Stimulated activated CD8-positive, alpha-beta memory T cell treated with anti-CD3 and anti-CD28 coated beads, Interleukin-7, amount 100 ng/mL, for 48 hours (primary cell): ENCODE data around the gene DROSHA.
"Not testable (repeated sequence)": the region's sequence is repeated elsewhere in the genome, so short reads cannot be mapped to it uniquely, and the experiment has no call there.

Experiments used
- DNase-seq, 2 donors: peaks; one replicate each; pipeline ENCODE4 v3.0.0-alpha.2; 2020; ENCODE audit warnings: low read depth in 1 of 2; ENCODE audit errors: extremely low read depth in 1 of 2

Gene DROSHA

GRCh38 chr5:31385774-31386537 lies 145.9 kb downstream of the DROSHA start:
- DNase-seq = no peak

DNA sequence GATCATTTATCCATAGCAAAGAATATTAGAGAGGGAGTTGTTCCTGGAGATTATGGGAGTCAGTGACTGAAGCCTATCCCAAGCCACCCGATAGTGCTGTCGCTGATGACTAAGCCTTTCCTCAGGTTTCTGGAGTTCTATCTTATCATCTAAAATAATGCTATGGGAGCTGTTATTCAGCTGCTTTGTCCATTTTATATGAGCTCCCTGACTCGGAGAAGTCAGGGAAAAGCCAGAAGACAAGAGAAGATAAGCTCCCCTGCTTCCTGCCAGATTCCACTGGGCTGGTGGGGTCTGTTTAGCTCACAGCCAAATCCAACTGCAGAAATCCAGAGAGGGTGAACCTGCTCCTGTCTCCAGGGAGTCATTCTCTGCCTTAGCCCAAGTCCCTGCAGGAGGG lies 148.2 kb downstream of the DROSHA start:
- no peak for DNase-seq

DNA sequence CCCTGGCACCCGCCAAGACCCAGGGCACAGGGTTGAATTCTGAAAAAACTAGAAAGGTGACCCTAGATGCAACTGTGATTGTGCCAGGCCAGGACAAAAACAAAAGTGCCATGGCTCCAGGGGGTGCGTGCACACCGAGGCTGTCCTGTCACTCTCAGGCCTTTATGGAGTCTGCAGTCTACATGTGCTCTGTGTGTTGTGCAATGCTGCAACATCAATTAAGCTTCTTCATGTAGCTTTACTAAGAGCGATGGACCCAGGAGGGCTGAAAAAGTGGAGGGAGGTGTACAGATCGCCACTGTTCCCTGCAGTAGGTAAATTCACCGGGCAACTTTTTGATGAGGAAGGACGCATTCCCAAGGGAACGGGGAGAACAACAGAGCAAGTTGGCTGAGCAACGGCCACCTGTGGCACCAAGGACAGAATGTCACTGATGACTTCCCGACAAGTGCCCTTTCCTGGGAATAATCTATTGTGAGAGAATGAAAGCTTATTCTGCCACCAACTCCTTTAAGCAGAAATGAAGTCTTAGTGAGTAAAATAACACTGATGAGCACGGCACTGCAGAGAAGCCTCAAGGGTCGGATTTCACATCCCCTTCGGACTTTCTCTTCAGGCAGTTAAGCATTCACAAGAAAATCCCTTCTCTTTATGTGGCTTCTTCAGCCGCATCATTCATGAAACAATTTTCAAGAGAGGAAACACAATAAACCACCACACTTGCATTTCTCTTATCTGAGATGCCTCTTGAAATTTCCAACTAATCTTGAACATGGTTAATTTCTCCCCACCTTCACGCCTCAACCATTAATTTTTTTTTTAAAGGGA lies 149.6 kb downstream of the DROSHA start:
- DNase-seq = no peak

GRCh38 chr5:31381299-31381698 lies 150.6 kb downstream of the DROSHA start:
- DNase-seq = no peak

- DNase-seq = no peak
Measured at GRCh38 chr5:31380049-31380448, 151.8 kb downstream of the DROSHA start.

DNA sequence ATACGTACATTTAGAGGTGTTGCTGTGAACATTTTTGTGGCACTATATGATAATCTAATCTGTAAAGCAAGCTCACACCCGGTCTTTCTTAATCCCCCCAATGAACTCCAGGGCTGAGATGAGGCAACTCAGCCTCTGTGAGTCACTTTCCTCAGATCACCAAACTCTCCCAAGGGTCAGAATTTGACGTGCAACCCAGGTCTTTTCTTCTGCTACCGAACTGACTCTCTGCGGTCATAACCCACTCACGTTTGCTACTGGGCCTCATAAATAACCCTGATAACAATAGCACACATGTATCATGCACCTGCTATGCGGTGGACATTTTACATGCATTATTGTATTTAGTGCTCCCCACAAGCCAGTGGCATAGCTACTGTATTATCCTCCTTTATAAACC lies 153.1 kb downstream of the DROSHA start:
- no peak for DNase-seq

GRCh38 chr5:31378136-31378535 lies 153.8 kb downstream of the DROSHA start:
- no peak for DNase-seq

DNA sequence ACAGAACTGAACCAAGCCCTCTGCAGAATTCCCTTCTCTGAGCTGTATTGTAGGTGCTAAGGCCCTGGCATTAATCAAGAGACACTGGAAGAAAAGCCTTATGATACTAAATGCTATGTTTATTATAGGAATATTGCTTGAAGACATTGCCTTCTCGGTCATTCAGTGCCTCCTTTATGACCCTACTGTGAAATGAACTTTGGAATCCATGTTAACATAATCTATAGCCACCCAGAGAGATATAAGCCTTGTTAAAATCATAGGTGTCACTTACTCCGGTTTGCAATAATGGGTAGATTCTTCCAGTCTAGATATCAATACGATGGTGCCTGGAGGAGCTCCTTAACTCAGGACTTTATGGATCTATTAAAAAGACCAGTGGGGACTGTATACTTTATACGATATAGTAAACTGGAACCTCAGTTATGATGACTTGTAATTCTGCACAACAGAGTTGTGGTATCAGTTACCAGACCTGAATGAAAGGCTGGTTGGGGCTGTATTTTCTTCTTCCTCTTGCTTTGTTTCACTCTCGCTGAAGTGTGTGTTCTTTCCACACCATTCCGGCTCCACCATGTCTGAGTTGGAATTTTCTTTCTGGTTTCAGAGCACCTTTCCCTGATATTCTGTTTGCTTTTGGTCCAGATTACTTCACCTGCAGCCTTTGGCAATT lies 154.5 kb downstream of the DROSHA start:
- no peak for DNase-seq

- no peak for DNase-seq
Measured at GRCh38 chr5:31375999-31376720, 155.7 kb downstream of the DROSHA start.

GRCh38 chr5:31372124-31372523 lies 159.8 kb downstream of the DROSHA start:
- no peak for DNase-seq

DNA sequence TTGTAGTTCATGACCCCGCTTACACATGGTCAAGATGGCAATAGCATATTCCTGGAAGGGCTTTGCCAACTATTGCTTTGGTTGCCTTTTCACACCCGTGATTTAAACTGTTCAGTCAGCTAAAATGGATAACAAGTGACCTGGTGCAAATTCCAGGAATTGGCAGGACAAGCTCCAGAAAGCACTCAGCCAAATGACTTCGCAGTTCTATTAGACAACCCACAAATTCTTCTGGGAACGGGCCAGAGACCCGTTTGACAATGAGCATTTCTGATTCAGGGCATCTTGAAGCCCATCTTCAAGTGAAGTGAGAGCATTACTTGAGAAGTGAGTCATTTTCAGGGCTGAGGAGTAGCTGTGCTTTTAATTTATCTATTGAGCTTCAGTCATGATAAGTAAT lies 165.0 kb downstream of the DROSHA start:
- no peak for DNase-seq

- DNase-seq = no peak
Measured at GRCh38 chr5:31365776-31366175, 166.1 kb downstream of the DROSHA start.

DNA sequence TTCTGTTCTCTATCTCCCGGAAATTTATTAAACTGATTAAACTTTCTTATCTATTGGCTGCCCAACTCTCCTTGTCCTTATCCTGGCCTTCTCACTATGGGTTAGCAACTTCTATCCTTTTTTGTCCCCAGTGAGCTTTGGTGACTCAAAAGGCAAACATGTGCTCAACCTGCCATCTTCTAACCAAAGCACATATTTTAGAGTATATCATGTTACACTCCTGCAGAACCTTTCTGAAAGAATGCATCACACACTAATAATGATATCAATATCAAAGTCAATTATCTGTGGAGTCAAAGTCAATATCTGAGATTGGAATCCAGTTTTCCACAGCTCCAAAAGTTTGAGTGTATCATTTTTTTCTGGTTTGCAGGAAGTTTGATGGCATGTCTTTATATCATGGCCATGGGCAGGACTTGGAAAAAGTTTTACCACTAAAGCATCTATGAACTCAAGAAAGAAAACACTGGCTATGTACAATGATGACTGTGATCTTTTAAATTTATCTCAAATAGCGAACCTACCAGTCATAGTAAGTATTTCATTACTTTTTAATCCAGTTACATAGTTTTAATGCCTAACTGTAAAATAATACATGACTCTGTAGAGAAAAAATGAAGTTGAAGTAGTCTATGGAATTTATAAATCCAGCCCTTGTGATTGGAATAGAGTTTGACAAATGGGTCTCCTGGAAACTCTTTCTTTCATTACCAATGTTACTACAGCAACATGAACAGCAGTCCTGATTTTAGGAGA lies 166.8 kb downstream of the DROSHA start:
- DNase-seq = no peak

DNA sequence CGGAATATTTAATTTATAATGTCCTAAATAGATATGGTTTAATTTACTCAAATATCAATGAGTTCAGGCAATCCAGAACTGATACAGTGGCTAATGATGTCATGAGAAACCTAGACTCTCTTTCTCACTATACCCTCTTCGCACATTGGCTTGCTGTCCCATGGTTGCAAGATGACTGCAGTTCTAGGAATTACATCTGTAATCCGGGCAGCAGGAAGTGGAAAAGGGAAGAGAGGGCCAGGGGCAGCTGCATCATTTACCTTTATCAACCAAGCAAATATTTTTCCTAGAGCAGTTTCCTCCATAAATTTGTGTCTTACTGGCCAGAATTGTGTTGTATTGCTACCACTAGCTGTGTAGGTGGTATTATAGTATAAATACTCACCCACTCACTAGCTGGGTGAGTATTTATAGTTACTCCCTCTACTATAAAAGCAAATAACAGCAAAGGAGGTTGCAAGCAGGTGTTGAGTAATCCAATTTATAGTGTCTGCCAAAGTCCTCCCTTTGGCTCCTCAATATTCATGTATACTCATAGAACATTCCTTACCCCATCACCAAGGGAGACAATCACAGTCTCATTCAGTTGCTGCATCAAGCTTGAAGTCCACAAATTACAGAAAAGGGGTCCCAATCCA lies 168.8 kb downstream of the DROSHA start:
- DNase-seq = no peak

DNA sequence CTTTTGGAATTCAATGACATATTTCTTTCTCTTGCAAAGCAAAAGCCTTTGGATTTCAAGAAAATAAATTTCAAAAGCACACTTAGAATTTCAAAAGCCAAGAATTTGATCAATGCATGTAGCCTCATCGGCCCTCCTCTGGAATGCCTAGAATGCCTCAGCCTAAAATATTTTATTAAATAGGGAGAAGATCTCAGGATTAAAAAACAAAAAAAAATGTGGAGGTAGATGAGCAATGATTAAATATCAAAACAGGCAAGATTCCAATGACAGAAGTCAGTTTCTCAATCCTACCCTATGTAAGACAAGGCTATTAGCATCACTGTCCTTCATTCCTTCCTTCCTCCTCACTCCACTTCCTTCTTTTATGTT lies 169.4 kb downstream of the DROSHA start:
- no peak for DNase-seq

- not testable (repeated sequence) for DNase-seq
Measured at GRCh38 chr5:31361704-31362528, 170.0 kb downstream of the DROSHA start.

DNA sequence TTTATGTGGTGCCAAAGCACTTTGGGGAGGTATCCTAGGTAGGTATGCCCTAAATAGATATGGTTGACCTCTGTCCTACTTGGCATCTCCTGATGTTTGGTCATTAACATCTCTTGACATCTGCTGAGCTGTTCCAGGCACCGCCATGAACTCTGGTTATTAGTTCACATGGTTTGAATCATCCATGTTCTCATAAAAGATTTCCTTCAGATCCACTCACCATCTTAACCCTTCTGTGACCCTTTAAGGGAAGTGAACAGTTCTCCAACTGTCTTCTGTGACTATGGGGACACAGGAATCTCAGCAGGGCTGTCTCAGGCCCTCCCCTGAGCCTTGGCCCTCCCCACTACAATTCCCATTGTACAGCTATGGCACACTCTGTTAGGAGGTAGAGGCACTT lies 170.7 kb downstream of the DROSHA start:
- no peak for DNase-seq

DNA sequence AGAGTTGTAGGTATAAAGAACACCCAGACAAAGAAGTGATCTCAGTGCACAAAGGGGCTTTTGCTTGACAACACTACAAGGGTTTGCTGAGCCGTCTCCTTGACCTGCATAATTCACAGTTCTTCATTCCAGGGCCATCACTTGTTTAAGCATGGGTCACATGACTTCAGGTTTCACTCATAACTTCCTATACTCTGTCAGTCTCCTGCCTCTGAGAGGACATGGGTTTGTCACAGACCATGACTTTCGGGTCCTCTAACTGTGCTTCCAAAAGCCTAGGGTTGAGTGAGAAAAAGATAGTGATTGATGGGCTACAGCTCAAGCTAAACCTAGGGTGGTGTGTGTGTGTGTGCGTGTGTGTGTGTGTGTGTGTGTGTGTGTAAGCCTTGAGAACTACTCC lies 172.1 kb downstream of the DROSHA start:
- no peak for DNase-seq

DNA sequence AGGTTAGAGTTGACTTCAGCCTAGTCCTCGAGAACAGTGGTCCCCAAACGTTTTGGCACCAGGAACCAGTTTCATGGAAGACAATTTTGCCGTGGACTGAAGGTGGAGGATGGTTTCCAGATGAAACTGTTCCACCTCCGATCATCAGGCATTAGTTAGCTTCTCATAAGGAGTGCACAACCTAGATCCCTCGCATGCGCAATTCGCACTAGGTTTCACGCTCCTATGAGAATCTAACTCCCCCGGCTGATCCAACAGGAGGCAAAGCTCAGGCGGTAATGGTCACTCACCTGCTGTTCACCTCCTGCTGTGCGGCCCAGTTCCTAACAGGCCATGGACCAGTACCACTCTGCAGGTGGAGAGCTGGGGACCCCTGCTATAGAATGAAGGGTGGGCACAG lies 174.9 kb downstream of the DROSHA start:
- DNase-seq = no peak
